Measurements from ENCODE around the gene DYNC2LI1. TPM values are rescaled to one million over a fixed set of nuclear protein-coding genes. Genes with fewer than 3 reads are reported as not detected.

DYNC2LI1 gene
- polyA plus RNA-seq, 6 donors from 2014 or later: 3.1 to 8.1 (median 6.3) TPM

- H3K9me3 Mint-ChIP-seq: no peaks in the 10 kb centered on the region
- H3K4me3 Mint-ChIP-seq: peak overlapping the region in 1 of 8 donors; percentile 41
- ATAC-seq (ENCODE audit: low read depth in 2 of 2) (no peak), DNase-seq (no peak)
- H3K4me1 Mint-ChIP-seq: peaks cover 0 to 4% (median 3%) of the 10 kb centered on the region in 3 donors
- H3K27ac Mint-ChIP-seq: peak overlapping the region in 1 of 6 donors; percentile 11
- no peaks in the 10 kb centered on the region for H3K36me3 Mint-ChIP-seq
- peaks cover 9 to 36% (median 25%) of the 10 kb centered on the region in 3 donors for H3K27me3 Mint-ChIP-seq
Measured at GRCh38 chr2:43831543-43832294, 57.9 kb downstream of the DYNC2LI1 start.

GRCh38 chr2:43832457-43832856 is 58.6 kb downstream of the DYNC2LI1 start:
- Mint-ChIP-seq H3K4me1 (peaks cover 0 to 4% (median 3%) of the 10 kb centered on the region in 3 donors), H3K27me3 (peaks cover 9 to 35% (median 25%) of the 10 kb centered on the region in 3 donors), H3K9me3 (no peaks in the 10 kb centered on the region), H3K36me3 (no peaks in the 10 kb centered on the region), H3K27ac (no peak overlapping the region), H3K4me3 (no peak overlapping the region)
- DNase-seq (no peak), ATAC-seq (ENCODE audit: low read depth in 2 of 2) (no peak)

- no peaks in the 10 kb centered on the region for H3K36me3 Mint-ChIP-seq
- no peak overlapping the region for H3K27ac Mint-ChIP-seq
- H3K4me3 Mint-ChIP-seq: no peak overlapping the region
- H3K4me1 Mint-ChIP-seq: no peaks in the 10 kb centered on the region
- DNase-seq (no peak), ATAC-seq (ENCODE audit: low read depth in 2 of 2) (no peak)
- H3K27me3 Mint-ChIP-seq: peaks cover 0 to 13% (median 8%) of the 10 kb centered on the region in 3 donors
- H3K9me3 Mint-ChIP-seq: no peaks in the 10 kb centered on the region
Measured at GRCh38 chr2:43837033-43837432, 63.2 kb downstream of the DYNC2LI1 start.

GRCh38 chr2:43837831-43838559 is 64.2 kb downstream of the DYNC2LI1 start:
- H3K4me1 Mint-ChIP-seq: no peaks in the 10 kb centered on the region
- H3K9me3 Mint-ChIP-seq: no peaks in the 10 kb centered on the region
- no peak overlapping the region for H3K4me3 Mint-ChIP-seq
- ATAC-seq (ENCODE audit: low read depth in 2 of 2) (no peak), DNase-seq (no peak)
- no peak overlapping the region for H3K27ac Mint-ChIP-seq
- peaks cover 0 to 13% (median 8%) of the 10 kb centered on the region in 3 donors for H3K27me3 Mint-ChIP-seq
- H3K36me3 Mint-ChIP-seq: no peaks in the 10 kb centered on the region

- ATAC-seq (ENCODE audit: low read depth in 2 of 2) (no peak), DNase-seq (no peak)
- Mint-ChIP-seq H3K36me3 (no peaks in the 10 kb centered on the region), H3K27ac (no peak within 1 kb of the TSS), H3K9me3 (no peaks in the 10 kb centered on the region), H3K4me1 (no peaks in the 10 kb centered on the region), H3K27me3 (peaks cover 0 to 13% (median 8%) of the 10 kb centered on the region in 3 donors), H3K4me3 (peak within 1 kb of the TSS in 2 of 8 donors; percentile 52 to 71)
Measured at GRCh38 chr2:43838560-43839267, 64.9 kb downstream of the DYNC2LI1 start, which contains the start of the genes ABCG5 and ABCG8. ABCG5 (minus strand) TSS chr2:43838839; CDS start chr2:43838679, 160 bp downstream. ABCG8 (plus strand) TSS chr2:43838971; CDS start chr2:43839054, 83 bp downstream.

GRCh38 chr2:43839776-43840564 is 66.1 kb downstream of the DYNC2LI1 start:
- H3K4me1 Mint-ChIP-seq: no peaks in the 10 kb centered on the region
- no peak for ATAC-seq (ENCODE audit: low read depth in 2 of 2)
- H3K27ac Mint-ChIP-seq: no peak overlapping the region
- H3K36me3 Mint-ChIP-seq: no peaks in the 10 kb centered on the region
- peak overlapping the region in 1 of 8 donors; percentile 71 for H3K4me3 Mint-ChIP-seq
- no peak for DNase-seq
- peaks cover 0 to 13% (median 8%) of the 10 kb centered on the region in 3 donors for H3K27me3 Mint-ChIP-seq
- no peaks in the 10 kb centered on the region for H3K9me3 Mint-ChIP-seq

GRCh38 chr2:43840965-43841364 is 67.1 kb downstream of the DYNC2LI1 start:
- Mint-ChIP-seq H3K36me3 (no peaks in the 10 kb centered on the region), H3K27ac (no peak overlapping the region), H3K9me3 (no peaks in the 10 kb centered on the region), H3K4me1 (no peaks in the 10 kb centered on the region), H3K4me3 (no peak overlapping the region), H3K27me3 (peaks cover 0 to 8% (median 7%) of the 10 kb centered on the region in 3 donors)
- DNase-seq (no peak), ATAC-seq (ENCODE audit: low read depth in 2 of 2) (no peak)

GRCh38 chr2:43841949-43842865 is 68.4 kb downstream of the DYNC2LI1 start:
- H3K4me1 Mint-ChIP-seq: no peaks in the 10 kb centered on the region
- no peaks in the 10 kb centered on the region for H3K9me3 Mint-ChIP-seq
- no peak overlapping the region for H3K27ac Mint-ChIP-seq
- no peaks in the 10 kb centered on the region for H3K36me3 Mint-ChIP-seq
- peaks cover 0 to 8% (median 7%) of the 10 kb centered on the region in 3 donors for H3K27me3 Mint-ChIP-seq
- ATAC-seq (ENCODE audit: low read depth in 2 of 2) (no peak), DNase-seq (no peak)
- H3K4me3 Mint-ChIP-seq: no peak overlapping the region

- no peak overlapping the region for H3K27ac Mint-ChIP-seq
- no peak overlapping the region for H3K4me3 Mint-ChIP-seq
- H3K4me1 Mint-ChIP-seq: no peaks in the 10 kb centered on the region
- no peak for DNase-seq
- H3K36me3 Mint-ChIP-seq: no peaks in the 10 kb centered on the region
- ATAC-seq (ENCODE audit: low read depth in 2 of 2): no peak
- H3K27me3 Mint-ChIP-seq: peaks cover 0 to 8% (median 7%) of the 10 kb centered on the region in 3 donors
- no peaks in the 10 kb centered on the region for H3K9me3 Mint-ChIP-seq
Measured at GRCh38 chr2:43842866-43843226, 69.0 kb downstream of the DYNC2LI1 start.

GRCh38 chr2:43845181-43845580 is 71.3 kb downstream of the DYNC2LI1 start:
- Mint-ChIP-seq H3K4me1 (peaks cover 0 to 7% (median 0%) of the 10 kb centered on the region in 3 donors), H3K27me3 (peaks cover 0 to 2% (median under 1%) of the 10 kb centered on the region in 3 donors), H3K4me3 (no peak overlapping the region), H3K36me3 (no peaks in the 10 kb centered on the region), H3K9me3 (no peaks in the 10 kb centered on the region), H3K27ac (no peak overlapping the region)
- DNase-seq (no peak), ATAC-seq (ENCODE audit: low read depth in 2 of 2) (no peak)

GRCh38 chr2:43846140-43846793 is 72.4 kb downstream of the DYNC2LI1 start:
- ATAC-seq (ENCODE audit: low read depth in 2 of 2): no peak

More at GRCh38 chr2:43846140-43846793, 72.4 kb downstream of the DYNC2LI1 start:
- Mint-ChIP-seq H3K36me3 (no peaks in the 10 kb centered on the region), H3K27ac (peak overlapping the region in 2 of 6 donors; percentile 20 to 69), H3K4me3 (no peak overlapping the region), H3K9me3 (no peaks in the 10 kb centered on the region), H3K4me1 (peaks cover 0 to 7% (median 0%) of the 10 kb centered on the region in 3 donors), H3K27me3 (peaks cover 0 to 6% (median 5%) of the 10 kb centered on the region in 3 donors)
- no peak for DNase-seq
